GM12878 (cell line): Measurements from ENCODE around the gene USH2A. TPM values are rescaled to one million over a fixed set of nuclear protein-coding genes. Genes with fewer than 3 reads are reported as not detected.

Experiments used
- DPF2 ChIP-seq: fragments of 450-650 bp; IDR thresholded peaks from 2 replicates; pipeline ENCODE4 v1.6.1; 2017; ENCODE audit warnings: mild to moderate bottlenecking
- KLF5 ChIP-seq: fragments of 450-650 bp; IDR thresholded peaks from 2 replicates; pipeline ENCODE4 v1.6.1; 2014; ENCODE audit warnings: mild to moderate bottlenecking; ENCODE audit not compliant: partially characterized antibody
- POLR2AphosphoS5 ChIP-seq: IDR thresholded peaks from 2 replicates; pipeline ENCODE4 v1.6.1; 2011; ENCODE audit warnings: mild to moderate bottlenecking, low read length, inconsistent platforms
- SIN3A ChIP-seq: IDR thresholded peaks from 2 replicates; pipeline ENCODE4 v1.6.1; 2012; ENCODE audit warnings: low read depth, low read length, improper control_type of control experiment
- polyA plus RNA-seq, 11 experiments: library from polyadenylated mRNA; depleted of rRNA in 4 of 11; unstranded in 6 of 11; stranded (reverse) in 5 of 11; fragments of >200 nt; fragmentation: Nextera tagmentation in 4 of 11; fragmentation: Illumina TruSeq in 1 of 11; extraction: Ambion mirVana in 4 of 11; extraction: Trizol in 1 of 11; gene quantifications; 1 replicate in 1 of 11; 2 replicates in 10 of 11; pipeline versions ENCODE4 v1.2.1 to v1.2.3, GENCODE V29; 2011 to 2016; ENCODE audit warnings: inconsistent platforms in 2 of 11, missing spikeins in 2 of 11, low read depth in 1 of 11
- total RNA-seq, 4 experiments: library from RNA; depleted of rRNA in 3 of 4; stranded (reverse); fragments of >200 nt in 3 of 4; fragmentation: Illumina TruSeq in 1 of 4; extraction: Trizol in 1 of 4; gene quantifications; 2 replicates each; pipeline versions ENCODE4 v1.2.1 to v1.2.3, GENCODE V29; 2013 to 2021
- TF ChIP-seq, protein P1 (sequence below): fragments of 450-650 bp; IDR thresholded peaks from 2 replicates; pipeline ENCODE4 v1.6.1; 2017; ENCODE audit warnings: mild to moderate bottlenecking, moderate library complexity
- TF ChIP-seq, protein P2 (sequence below): IDR thresholded peaks from 2 replicates; pipeline ENCODE4 v1.6.1; 2012; ENCODE audit warnings: low read depth, low read length, improper control_type of control experiment
- TF ChIP-seq, protein P3 (sequence below): IDR thresholded peaks from 2 replicates; pipeline ENCODE4 v1.6.1; 2012; ENCODE audit warnings: improper control_type of control experiment, low read depth, low read length; ENCODE audit not compliant: insufficient replicate concordance
- TF ChIP-seq, protein P4 (sequence below): IDR thresholded peaks from 2 replicates; pipeline ENCODE4 v1.6.1; 2012; ENCODE audit warnings: mild to moderate bottlenecking, low read depth, low read length

The USH2A gene
- total and polyA plus RNA-seq, 10 of the 15 experiments (the other 5 are each of a cell fraction or from before 2014, with no cell fraction given) = under 0.01 to 0.20 (median 0.01) TPM; not detected in 2

DNA sequence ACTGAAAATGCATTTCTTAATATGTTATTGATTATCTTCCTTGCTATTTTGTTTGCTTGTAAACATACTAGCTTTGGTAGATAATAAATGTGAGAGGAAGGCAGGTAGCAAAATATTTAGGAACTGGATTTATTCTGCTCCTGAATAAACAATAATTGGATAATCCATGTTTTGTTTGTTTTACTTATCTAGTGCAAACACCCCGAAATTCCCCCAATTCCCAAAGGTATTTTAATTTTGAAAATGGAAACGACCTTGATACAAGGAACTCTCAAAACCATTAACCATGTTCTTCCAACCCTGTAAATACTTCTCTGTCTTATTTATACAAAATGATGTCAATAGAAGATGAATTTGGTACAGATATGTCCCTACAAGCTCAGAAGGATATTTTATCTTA is 3.0 kb downstream of the USH2A start (continued):
- TF ChIP-seq, protein P1, sequence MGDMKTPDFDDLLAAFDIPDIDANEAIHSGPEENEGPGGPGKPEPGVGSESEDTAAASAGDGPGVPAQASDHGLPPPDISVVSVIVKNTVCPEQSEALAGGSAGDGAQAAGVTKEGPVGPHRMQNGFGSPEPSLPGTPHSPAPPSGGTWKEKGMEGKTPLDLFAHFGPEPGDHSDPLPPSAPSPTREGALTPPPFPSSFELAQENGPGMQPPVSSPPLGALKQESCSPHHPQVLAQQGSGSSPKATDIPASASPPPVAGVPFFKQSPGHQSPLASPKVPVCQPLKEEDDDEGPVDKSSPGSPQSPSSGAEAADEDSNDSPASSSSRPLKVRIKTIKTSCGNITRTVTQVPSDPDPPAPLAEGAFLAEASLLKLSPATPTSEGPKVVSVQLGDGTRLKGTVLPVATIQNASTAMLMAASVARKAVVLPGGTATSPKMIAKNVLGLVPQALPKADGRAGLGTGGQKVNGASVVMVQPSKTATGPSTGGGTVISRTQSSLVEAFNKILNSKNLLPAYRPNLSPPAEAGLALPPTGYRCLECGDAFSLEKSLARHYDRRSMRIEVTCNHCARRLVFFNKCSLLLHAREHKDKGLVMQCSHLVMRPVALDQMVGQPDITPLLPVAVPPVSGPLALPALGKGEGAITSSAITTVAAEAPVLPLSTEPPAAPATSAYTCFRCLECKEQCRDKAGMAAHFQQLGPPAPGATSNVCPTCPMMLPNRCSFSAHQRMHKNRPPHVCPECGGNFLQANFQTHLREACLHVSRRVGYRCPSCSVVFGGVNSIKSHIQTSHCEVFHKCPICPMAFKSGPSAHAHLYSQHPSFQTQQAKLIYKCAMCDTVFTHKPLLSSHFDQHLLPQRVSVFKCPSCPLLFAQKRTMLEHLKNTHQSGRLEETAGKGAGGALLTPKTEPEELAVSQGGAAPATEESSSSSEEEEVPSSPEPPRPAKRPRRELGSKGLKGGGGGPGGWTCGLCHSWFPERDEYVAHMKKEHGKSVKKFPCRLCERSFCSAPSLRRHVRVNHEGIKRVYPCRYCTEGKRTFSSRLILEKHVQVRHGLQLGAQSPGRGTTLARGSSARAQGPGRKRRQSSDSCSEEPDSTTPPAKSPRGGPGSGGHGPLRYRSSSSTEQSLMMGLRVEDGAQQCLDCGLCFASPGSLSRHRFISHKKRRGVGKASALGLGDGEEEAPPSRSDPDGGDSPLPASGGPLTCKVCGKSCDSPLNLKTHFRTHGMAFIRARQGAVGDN = no peak
- TF ChIP-seq SIN3A (no peak), POLR2AphosphoS5 (no peak), KLF5 (no peak), DPF2 (no peak)
- TF ChIP-seq, protein P2, sequence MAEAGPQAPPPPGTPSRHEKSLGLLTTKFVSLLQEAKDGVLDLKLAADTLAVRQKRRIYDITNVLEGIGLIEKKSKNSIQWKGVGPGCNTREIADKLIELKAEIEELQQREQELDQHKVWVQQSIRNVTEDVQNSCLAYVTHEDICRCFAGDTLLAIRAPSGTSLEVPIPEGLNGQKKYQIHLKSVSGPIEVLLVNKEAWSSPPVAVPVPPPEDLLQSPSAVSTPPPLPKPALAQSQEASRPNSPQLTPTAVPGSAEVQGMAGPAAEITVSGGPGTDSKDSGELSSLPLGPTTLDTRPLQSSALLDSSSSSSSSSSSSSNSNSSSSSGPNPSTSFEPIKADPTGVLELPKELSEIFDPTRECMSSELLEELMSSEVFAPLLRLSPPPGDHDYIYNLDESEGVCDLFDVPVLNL = no peak
- TF ChIP-seq, protein P3, sequence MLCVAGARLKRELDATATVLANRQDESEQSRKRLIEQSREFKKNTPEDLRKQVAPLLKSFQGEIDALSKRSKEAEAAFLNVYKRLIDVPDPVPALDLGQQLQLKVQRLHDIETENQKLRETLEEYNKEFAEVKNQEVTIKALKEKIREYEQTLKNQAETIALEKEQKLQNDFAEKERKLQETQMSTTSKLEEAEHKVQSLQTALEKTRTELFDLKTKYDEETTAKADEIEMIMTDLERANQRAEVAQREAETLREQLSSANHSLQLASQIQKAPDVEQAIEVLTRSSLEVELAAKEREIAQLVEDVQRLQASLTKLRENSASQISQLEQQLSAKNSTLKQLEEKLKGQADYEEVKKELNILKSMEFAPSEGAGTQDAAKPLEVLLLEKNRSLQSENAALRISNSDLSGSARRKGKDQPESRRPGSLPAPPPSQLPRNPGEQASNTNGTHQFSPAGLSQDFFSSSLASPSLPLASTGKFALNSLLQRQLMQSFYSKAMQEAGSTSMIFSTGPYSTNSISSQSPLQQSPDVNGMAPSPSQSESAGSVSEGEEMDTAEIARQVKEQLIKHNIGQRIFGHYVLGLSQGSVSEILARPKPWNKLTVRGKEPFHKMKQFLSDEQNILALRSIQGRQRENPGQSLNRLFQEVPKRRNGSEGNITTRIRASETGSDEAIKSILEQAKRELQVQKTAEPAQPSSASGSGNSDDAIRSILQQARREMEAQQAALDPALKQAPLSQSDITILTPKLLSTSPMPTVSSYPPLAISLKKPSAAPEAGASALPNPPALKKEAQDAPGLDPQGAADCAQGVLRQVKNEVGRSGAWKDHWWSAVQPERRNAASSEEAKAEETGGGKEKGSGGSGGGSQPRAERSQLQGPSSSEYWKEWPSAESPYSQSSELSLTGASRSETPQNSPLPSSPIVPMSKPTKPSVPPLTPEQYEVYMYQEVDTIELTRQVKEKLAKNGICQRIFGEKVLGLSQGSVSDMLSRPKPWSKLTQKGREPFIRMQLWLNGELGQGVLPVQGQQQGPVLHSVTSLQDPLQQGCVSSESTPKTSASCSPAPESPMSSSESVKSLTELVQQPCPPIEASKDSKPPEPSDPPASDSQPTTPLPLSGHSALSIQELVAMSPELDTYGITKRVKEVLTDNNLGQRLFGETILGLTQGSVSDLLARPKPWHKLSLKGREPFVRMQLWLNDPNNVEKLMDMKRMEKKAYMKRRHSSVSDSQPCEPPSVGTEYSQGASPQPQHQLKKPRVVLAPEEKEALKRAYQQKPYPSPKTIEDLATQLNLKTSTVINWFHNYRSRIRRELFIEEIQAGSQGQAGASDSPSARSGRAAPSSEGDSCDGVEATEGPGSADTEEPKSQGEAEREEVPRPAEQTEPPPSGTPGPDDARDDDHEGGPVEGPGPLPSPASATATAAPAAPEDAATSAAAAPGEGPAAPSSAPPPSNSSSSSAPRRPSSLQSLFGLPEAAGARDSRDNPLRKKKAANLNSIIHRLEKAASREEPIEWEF = no peak
- TF ChIP-seq, protein P4, sequence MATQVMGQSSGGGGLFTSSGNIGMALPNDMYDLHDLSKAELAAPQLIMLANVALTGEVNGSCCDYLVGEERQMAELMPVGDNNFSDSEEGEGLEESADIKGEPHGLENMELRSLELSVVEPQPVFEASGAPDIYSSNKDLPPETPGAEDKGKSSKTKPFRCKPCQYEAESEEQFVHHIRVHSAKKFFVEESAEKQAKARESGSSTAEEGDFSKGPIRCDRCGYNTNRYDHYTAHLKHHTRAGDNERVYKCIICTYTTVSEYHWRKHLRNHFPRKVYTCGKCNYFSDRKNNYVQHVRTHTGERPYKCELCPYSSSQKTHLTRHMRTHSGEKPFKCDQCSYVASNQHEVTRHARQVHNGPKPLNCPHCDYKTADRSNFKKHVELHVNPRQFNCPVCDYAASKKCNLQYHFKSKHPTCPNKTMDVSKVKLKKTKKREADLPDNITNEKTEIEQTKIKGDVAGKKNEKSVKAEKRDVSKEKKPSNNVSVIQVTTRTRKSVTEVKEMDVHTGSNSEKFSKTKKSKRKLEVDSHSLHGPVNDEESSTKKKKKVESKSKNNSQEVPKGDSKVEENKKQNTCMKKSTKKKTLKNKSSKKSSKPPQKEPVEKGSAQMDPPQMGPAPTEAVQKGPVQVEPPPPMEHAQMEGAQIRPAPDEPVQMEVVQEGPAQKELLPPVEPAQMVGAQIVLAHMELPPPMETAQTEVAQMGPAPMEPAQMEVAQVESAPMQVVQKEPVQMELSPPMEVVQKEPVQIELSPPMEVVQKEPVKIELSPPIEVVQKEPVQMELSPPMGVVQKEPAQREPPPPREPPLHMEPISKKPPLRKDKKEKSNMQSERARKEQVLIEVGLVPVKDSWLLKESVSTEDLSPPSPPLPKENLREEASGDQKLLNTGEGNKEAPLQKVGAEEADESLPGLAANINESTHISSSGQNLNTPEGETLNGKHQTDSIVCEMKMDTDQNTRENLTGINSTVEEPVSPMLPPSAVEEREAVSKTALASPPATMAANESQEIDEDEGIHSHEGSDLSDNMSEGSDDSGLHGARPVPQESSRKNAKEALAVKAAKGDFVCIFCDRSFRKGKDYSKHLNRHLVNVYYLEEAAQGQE = no peak
